OCI-LY3 (cell line): ENCODE results near the gene LCE3A.

Experiments
- CTCF ChIP-seq: fragments of 200-600, 300-600 bp; sonication (generic); IDR thresholded peaks from 2 replicates; pipeline ENCODE4 v1.5.1; 2014; ENCODE audit warnings: antibody characterized with exemption, low read length, low read depth
- EZH2phosphoT487 ChIP-seq: fragments of 200-600 bp; shearing (Covaris generic); IDR thresholded peaks from 2 replicates; pipeline ENCODE4 v1.6.1; 2018; ENCODE audit warnings: antibody characterized with exemption, mixed run types, low read depth

- TF ChIP-seq CTCF, result no peak
- no peak for TF ChIP-seq EZH2phosphoT487
These were observed 45.7 kb downstream of the LCE3A start for GRCh38 chr1:152577168-152577567.
